ENCODE results near the gene HERC2.

DNA sequence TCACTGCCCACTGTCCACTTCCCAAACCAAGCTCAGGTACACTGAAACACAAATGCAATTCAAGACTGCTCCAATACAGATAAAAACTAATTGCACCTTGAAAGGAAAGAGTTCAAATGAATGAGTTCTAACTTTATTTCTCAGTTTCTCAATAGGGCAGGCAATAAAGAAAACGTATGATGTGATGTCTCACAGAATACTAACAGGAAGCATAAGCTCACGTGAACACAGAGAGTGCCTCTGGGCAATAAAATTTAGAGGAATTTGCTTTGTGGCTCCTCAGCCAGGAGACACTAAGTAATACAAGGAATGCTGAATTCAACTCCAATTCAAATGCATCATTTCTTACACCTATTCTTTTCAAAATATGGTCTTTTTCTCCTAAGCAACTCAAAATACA is 140.6 kb downstream of the HERC2 start:
- no peak for TF ChIP-seq POLR2A (IDR thresholded peaks at IDR 0.05)
- TF ChIP-seq, protein P1, sequence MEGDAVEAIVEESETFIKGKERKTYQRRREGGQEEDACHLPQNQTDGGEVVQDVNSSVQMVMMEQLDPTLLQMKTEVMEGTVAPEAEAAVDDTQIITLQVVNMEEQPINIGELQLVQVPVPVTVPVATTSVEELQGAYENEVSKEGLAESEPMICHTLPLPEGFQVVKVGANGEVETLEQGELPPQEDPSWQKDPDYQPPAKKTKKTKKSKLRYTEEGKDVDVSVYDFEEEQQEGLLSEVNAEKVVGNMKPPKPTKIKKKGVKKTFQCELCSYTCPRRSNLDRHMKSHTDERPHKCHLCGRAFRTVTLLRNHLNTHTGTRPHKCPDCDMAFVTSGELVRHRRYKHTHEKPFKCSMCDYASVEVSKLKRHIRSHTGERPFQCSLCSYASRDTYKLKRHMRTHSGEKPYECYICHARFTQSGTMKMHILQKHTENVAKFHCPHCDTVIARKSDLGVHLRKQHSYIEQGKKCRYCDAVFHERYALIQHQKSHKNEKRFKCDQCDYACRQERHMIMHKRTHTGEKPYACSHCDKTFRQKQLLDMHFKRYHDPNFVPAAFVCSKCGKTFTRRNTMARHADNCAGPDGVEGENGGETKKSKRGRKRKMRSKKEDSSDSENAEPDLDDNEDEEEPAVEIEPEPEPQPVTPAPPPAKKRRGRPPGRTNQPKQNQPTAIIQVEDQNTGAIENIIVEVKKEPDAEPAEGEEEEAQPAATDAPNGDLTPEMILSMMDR (IDR thresholded peaks at IDR 0.05), result no peak

Measured in uterus (tissue), 2 donors.